ENCODE data around the gene SLC16A10. TPM values are rescaled to one million over a fixed set of nuclear protein-coding genes. Genes with fewer than 3 reads are reported as not detected.
A peak's percentile ranks its signal among the peaks of the same experiment; 100 is the strongest.
"Not testable (repeated sequence)": the region's sequence is repeated elsewhere in the genome, so short reads cannot be mapped to it uniquely, and the experiment has no call there.

SLC16A10 gene
- total and polyA plus RNA-seq, 5 donors: 2.2 to 11.3 (median 5.0) TPM

GRCh38 chr6:111062860-111063259 is 24.4 kb upstream of the SLC16A10 start:
- ATAC-seq; H3K4me3 ChIP-seq (ENCODE audit: low read length); H3K27ac ChIP-seq (ENCODE audit: low read length); H3K9me3 ChIP-seq (ENCODE audit: control insufficient read depth, low read length); DNase-seq; intact Hi-C loops (cut with DNase I); H3K27me3 ChIP-seq (ENCODE audit: control insufficient read depth, insufficient read depth); H3K4me1 ChIP-seq (ENCODE audit: control insufficient read depth, insufficient read depth, low read length): not testable (repeated sequence)
- WGBS: 87% methylated on average over 5 of the region's 5 CpGs

GRCh38 chr6:111068109-111068865 is 19.0 kb upstream of the SLC16A10 start:
- WGBS: 53% methylated on average over 8 of the region's 8 CpGs
- H3K9me3 ChIP-seq (ENCODE audit: control insufficient read depth, low read length): no peaks in the 10 kb centered on the region
- no peak overlapping the region for H3K4me3 ChIP-seq (ENCODE audit: low read length)
- H3K27me3 ChIP-seq (ENCODE audit: control insufficient read depth, insufficient read depth): no peaks in the 10 kb centered on the region
- ATAC-seq (no peak), DNase-seq (no peak)
- no peaks in the 10 kb centered on the region for H3K4me1 ChIP-seq (ENCODE audit: control insufficient read depth, insufficient read depth, low read length)
- intact Hi-C loops (cut with DNase I): no loop called here
- no peak overlapping the region for H3K27ac ChIP-seq (ENCODE audit: low read length)

GRCh38 chr6:111068866-111069234 is 18.5 kb upstream of the SLC16A10 start:
- ATAC-seq (no peak), DNase-seq (peak in 1 of 3 donors; percentile 41)
- WGBS: 46% methylated on average over 2 of the region's 2 CpGs
- no peaks in the 10 kb centered on the region for H3K9me3 ChIP-seq (ENCODE audit: control insufficient read depth, low read length)
- H3K27me3 ChIP-seq (ENCODE audit: control insufficient read depth, insufficient read depth): no peaks in the 10 kb centered on the region
- no peak overlapping the region for H3K27ac ChIP-seq (ENCODE audit: low read length)
- H3K4me3 ChIP-seq (ENCODE audit: low read length): no peak overlapping the region
- intact Hi-C loops (cut with DNase I): no loop called here
- no peaks in the 10 kb centered on the region for H3K4me1 ChIP-seq (ENCODE audit: control insufficient read depth, insufficient read depth, low read length)

- intact Hi-C loops (cut with DNase I): no loop called here
- WGBS: 74% methylated on average over 3 of the region's 3 CpGs
- no peak overlapping the region for H3K4me3 ChIP-seq (ENCODE audit: low read length)
- DNase-seq (no peak), ATAC-seq (no peak)
- H3K27ac ChIP-seq (ENCODE audit: low read length): no peak overlapping the region
- H3K27me3 ChIP-seq (ENCODE audit: control insufficient read depth, insufficient read depth): no peaks in the 10 kb centered on the region
- H3K9me3 ChIP-seq (ENCODE audit: control insufficient read depth, low read length): no peaks in the 10 kb centered on the region
- H3K4me1 ChIP-seq (ENCODE audit: control insufficient read depth, insufficient read depth, low read length): no peaks in the 10 kb centered on the region
Observed at GRCh38 chr6:111069382-111070104, 17.8 kb upstream of the SLC16A10 start.

GRCh38 chr6:111070105-111071005 is 16.9 kb upstream of the SLC16A10 start:
- 57% methylated on average over 11 of the region's 11 CpGs for WGBS
- H3K27ac ChIP-seq (ENCODE audit: low read length): no peak overlapping the region
- no peak overlapping the region for H3K4me3 ChIP-seq (ENCODE audit: low read length)
- no peaks in the 10 kb centered on the region for H3K4me1 ChIP-seq (ENCODE audit: control insufficient read depth, insufficient read depth, low read length)
- DNase-seq: no peak
- no peak for ATAC-seq
- H3K27me3 ChIP-seq (ENCODE audit: control insufficient read depth, insufficient read depth): no peaks in the 10 kb centered on the region
- no peaks in the 10 kb centered on the region for H3K9me3 ChIP-seq (ENCODE audit: control insufficient read depth, low read length)
- intact Hi-C loops (cut with DNase I): no loop called here

- Histone ChIP-seq H3K4me3 (ENCODE audit: low read length) (no peak overlapping the region), H3K9me3 (ENCODE audit: control insufficient read depth, low read length) (no peaks in the 10 kb centered on the region), H3K4me1 (ENCODE audit: control insufficient read depth, insufficient read depth, low read length) (no peaks in the 10 kb centered on the region), H3K27ac (ENCODE audit: low read length) (no peak overlapping the region), H3K27me3 (ENCODE audit: control insufficient read depth, insufficient read depth) (no peaks in the 10 kb centered on the region)
- ATAC-seq: no peak
- WGBS: 92% methylated on average over 2 of the region's 2 CpGs
- no peak for DNase-seq
- intact Hi-C loops (cut with DNase I): no loop called here
Observed at GRCh38 chr6:111072801-111073360, 14.4 kb upstream of the SLC16A10 start.

GRCh38 chr6:111074311-111074710 is 13.0 kb upstream of the SLC16A10 start:
- no peak for DNase-seq
- no peaks in the 10 kb centered on the region for H3K9me3 ChIP-seq (ENCODE audit: control insufficient read depth, low read length)
- H3K4me3 ChIP-seq (ENCODE audit: low read length): no peak overlapping the region
- H3K27ac ChIP-seq (ENCODE audit: low read length): no peak overlapping the region
- no peaks in the 10 kb centered on the region for H3K4me1 ChIP-seq (ENCODE audit: control insufficient read depth, insufficient read depth, low read length)
- intact Hi-C loops (cut with DNase I): no loop called here
- no peaks in the 10 kb centered on the region for H3K27me3 ChIP-seq (ENCODE audit: control insufficient read depth, insufficient read depth)
- no peak for ATAC-seq

- intact Hi-C loops (cut with DNase I): no loop called here
- H3K27ac ChIP-seq (ENCODE audit: low read length): no peak overlapping the region
- peaks cover 1% of the 10 kb centered on the region for H3K4me1 ChIP-seq (ENCODE audit: control insufficient read depth, insufficient read depth, low read length)
- peak; percentile 39 to 45 for ATAC-seq
- H3K4me3 ChIP-seq (ENCODE audit: low read length): no peak overlapping the region
- DNase-seq: no peak
- no peaks in the 10 kb centered on the region for H3K9me3 ChIP-seq (ENCODE audit: control insufficient read depth, low read length)
- H3K27me3 ChIP-seq (ENCODE audit: control insufficient read depth, insufficient read depth): no peaks in the 10 kb centered on the region
- WGBS: 67% methylated on average over 5 of the region's 5 CpGs
Observed at GRCh38 chr6:111076024-111076695, 11.1 kb upstream of the SLC16A10 start.

- Histone ChIP-seq H3K9me3 (ENCODE audit: control insufficient read depth, low read length) (no peaks in the 10 kb centered on the region), H3K4me1 (ENCODE audit: control insufficient read depth, insufficient read depth, low read length) (peaks cover 1% of the 10 kb centered on the region), H3K27ac (ENCODE audit: low read length) (no peak overlapping the region), H3K27me3 (ENCODE audit: control insufficient read depth, insufficient read depth) (no peaks in the 10 kb centered on the region), H3K4me3 (ENCODE audit: low read length) (no peak overlapping the region)
- intact Hi-C loops (cut with DNase I): no loop called here
- no peak for DNase-seq
- WGBS: 35% methylated on average over 5 of the region's 5 CpGs
- ATAC-seq: no peak
Observed at GRCh38 chr6:111080698-111081097, 6.6 kb upstream of the SLC16A10 start.

- Histone ChIP-seq H3K4me1 (ENCODE audit: control insufficient read depth, insufficient read depth, low read length) (no peaks in the 10 kb centered on the region), H3K27ac (ENCODE audit: low read length) (no peak overlapping the region), H3K9me3 (ENCODE audit: control insufficient read depth, low read length) (no peaks in the 10 kb centered on the region), H3K27me3 (ENCODE audit: control insufficient read depth, insufficient read depth) (no peaks in the 10 kb centered on the region), H3K4me3 (ENCODE audit: low read length) (peak overlapping the region; percentile 62)
- intact Hi-C loops (cut with DNase I): no loop called here
- DNase-seq (no peak), ATAC-seq (no peak)
- WGBS: 19% methylated on average over 5 of the region's 5 CpGs
Observed at GRCh38 chr6:111086685-111087084, 618 bp upstream of the SLC16A10 start.
